ENCODE measurements around the gene EDNRB. TPM values are rescaled to one million over a fixed set of nuclear protein-coding genes. Genes with fewer than 3 reads are reported as not detected.

EDNRB gene
- polyA plus RNA-seq, 3 donors: 0.08 to 0.53 (median 0.37) TPM

DNA sequence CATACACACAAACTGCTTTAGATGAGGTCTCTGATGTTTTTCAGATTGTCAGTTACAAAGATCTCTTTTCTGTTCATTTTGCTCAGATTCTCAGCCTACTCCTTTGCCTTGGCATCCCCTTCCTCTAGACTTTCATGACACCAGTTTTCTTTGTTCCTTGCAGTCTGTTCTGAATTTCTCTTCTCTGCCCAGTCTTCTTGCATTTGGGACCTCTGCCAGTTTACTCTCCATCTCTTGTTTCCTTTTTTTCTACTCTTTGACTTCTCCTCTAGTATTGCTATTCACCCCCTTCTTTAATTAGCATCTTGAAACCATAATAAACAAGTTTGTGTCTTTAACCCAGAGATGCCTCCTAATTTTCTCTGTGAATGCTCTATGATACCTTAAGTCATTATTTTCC, 26.1 kb downstream of the EDNRB start:
- no peak overlapping the region for H3K4me3 ChIP-seq (replicated peaks in 1 of 3; ENCODE audit: low read depth in 2 of 3, low read length in 3 of 3)
- no peak overlapping the region for H3K27ac ChIP-seq (ENCODE audit: low read depth in 1 of 2, low read length in 2 of 2)
- no peak for DNase-seq
- no peak overlapping the region for H2AFZ ChIP-seq (ENCODE audit: insufficient read depth, low read depth, low read length, poor library complexity, severe bottlenecking)
- H3K4me1 Mint-ChIP-seq: peaks cover 21% of the 10 kb centered on the region
- intact Hi-C loops (cut with micrococcal nuclease): no loop called here
- no peak overlapping the region for H3K27ac Mint-ChIP-seq
- TF ChIP-seq, protein P1, sequence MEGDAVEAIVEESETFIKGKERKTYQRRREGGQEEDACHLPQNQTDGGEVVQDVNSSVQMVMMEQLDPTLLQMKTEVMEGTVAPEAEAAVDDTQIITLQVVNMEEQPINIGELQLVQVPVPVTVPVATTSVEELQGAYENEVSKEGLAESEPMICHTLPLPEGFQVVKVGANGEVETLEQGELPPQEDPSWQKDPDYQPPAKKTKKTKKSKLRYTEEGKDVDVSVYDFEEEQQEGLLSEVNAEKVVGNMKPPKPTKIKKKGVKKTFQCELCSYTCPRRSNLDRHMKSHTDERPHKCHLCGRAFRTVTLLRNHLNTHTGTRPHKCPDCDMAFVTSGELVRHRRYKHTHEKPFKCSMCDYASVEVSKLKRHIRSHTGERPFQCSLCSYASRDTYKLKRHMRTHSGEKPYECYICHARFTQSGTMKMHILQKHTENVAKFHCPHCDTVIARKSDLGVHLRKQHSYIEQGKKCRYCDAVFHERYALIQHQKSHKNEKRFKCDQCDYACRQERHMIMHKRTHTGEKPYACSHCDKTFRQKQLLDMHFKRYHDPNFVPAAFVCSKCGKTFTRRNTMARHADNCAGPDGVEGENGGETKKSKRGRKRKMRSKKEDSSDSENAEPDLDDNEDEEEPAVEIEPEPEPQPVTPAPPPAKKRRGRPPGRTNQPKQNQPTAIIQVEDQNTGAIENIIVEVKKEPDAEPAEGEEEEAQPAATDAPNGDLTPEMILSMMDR (IDR thresholded peaks at IDR 0.05): no peak
- H3K4me1 ChIP-seq (ENCODE audit: control insufficient read depth in 1 of 2, insufficient read depth in 2 of 2, low read length in 2 of 2): peaks cover 13 to 15% of the 10 kb centered on the region in 2 donors
- no peak overlapping the region for H3K4me2 ChIP-seq (replicated peaks; ENCODE audit: extremely low read depth, low read length, poor library complexity, severe bottlenecking)
- no peak overlapping the region for H3K9ac ChIP-seq (ENCODE audit: insufficient read depth, low read length, poor library complexity, severe bottlenecking)
- H3K36me3 Mint-ChIP-seq: no peaks in the 10 kb centered on the region
- no peaks in the 10 kb centered on the region for H3K79me2 ChIP-seq (ENCODE audit: insufficient read depth, low read length)
- H3K9me3 Mint-ChIP-seq: peaks cover 0 to 1% (median 0%) of the 10 kb centered on the region in 7 donors
- no peak overlapping the region for H3K4me3 Mint-ChIP-seq
- H3K9me3 ChIP-seq (replicated peaks in 1 of 2; ENCODE audit: control insufficient read depth in 1 of 2, insufficient read depth in 1 of 2, low read length in 2 of 2): no peaks in the 10 kb centered on the region
- H3K27me3 Mint-ChIP-seq (ENCODE audit: low read depth in 3 of 3): no peaks in the 10 kb centered on the region
- no peaks in the 10 kb centered on the region for H3K36me3 ChIP-seq (replicated peaks in 1 of 2; ENCODE audit: control insufficient read depth in 1 of 2, insufficient read depth in 2 of 2, low read length in 2 of 2)
- no peaks in the 10 kb centered on the region for H4K20me1 ChIP-seq (ENCODE audit: insufficient read depth, low read length)
- no peaks in the 10 kb centered on the region for H3K27me3 ChIP-seq (ENCODE audit: control insufficient read depth in 2 of 2, insufficient read depth in 2 of 2, low read length in 2 of 2)

DNA sequence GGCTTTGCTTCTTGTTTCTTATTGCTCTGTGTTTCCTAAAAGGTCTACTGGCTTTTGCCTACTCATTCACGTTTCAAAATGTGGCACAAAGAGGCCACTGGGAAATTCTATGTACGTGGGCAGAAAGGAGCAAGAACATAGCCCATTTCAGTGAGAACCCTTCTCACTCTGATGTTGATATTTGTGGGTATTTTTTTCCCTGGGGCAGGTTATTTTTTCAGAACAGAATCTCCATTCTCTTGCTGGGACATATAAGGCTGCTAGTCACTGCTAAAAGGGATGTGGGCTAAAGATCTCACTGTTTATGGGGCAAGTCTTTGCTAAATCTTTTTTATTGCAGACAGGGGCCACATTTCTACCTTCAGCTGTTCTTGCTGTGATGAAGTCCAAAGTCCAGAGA, 27.1 kb downstream of the EDNRB start:
- 40% methylated on average over 1 of the region's 2 CpGs for WGBS (ENCODE audit: insufficient coverage)
- Histone ChIP-seq H3K4me3 (replicated peaks in 1 of 3; ENCODE audit: low read depth in 2 of 3, low read length in 3 of 3) (peak overlapping the region in 2 of 3 experiments; percentile 19 to 50), H3K9ac (ENCODE audit: insufficient read depth, low read length, poor library complexity, severe bottlenecking) (no peak overlapping the region), H3K36me3 (replicated peaks in 1 of 2; ENCODE audit: control insufficient read depth in 1 of 2, insufficient read depth in 2 of 2, low read length in 2 of 2) (no peaks in the 10 kb centered on the region), H3K79me2 (ENCODE audit: insufficient read depth, low read length) (no peaks in the 10 kb centered on the region), H3K9me3 (replicated peaks in 1 of 2; ENCODE audit: control insufficient read depth in 1 of 2, insufficient read depth in 1 of 2, low read length in 2 of 2) (no peaks in the 10 kb centered on the region), H3K4me2 (replicated peaks; ENCODE audit: extremely low read depth, low read length, poor library complexity, severe bottlenecking) (peak overlapping the region; percentile 49), H3K27ac (ENCODE audit: low read depth in 1 of 2, low read length in 2 of 2) (peak overlapping the region in 1 of 2 donors; percentile 67), H2AFZ (ENCODE audit: insufficient read depth, low read depth, low read length, poor library complexity, severe bottlenecking) (peak overlapping the region; percentile 59), H4K20me1 (ENCODE audit: insufficient read depth, low read length) (no peaks in the 10 kb centered on the region), H3K27me3 (ENCODE audit: control insufficient read depth in 2 of 2, insufficient read depth in 2 of 2, low read length in 2 of 2) (no peaks in the 10 kb centered on the region), H3K4me1 (ENCODE audit: control insufficient read depth in 1 of 2, insufficient read depth in 2 of 2, low read length in 2 of 2) (peaks cover 13 to 15% of the 10 kb centered on the region in 2 donors)
- peaks cover 0 to 1% (median 0%) of the 10 kb centered on the region in 7 donors for H3K9me3 Mint-ChIP-seq
- intact Hi-C loops (cut with micrococcal nuclease): no loop called here
- peaks cover 21% of the 10 kb centered on the region for H3K4me1 Mint-ChIP-seq
- TF ChIP-seq, protein P1 (IDR thresholded peaks at IDR 0.05): no peak
- DNase-seq: peak; percentile 0 to 16 (median 5)
- H3K4me3 Mint-ChIP-seq: peak overlapping the region in 1 of 2 donors; percentile 85
- H3K36me3 Mint-ChIP-seq: no peaks in the 10 kb centered on the region
- H3K27me3 Mint-ChIP-seq (ENCODE audit: low read depth in 3 of 3): no peaks in the 10 kb centered on the region
- H3K27ac Mint-ChIP-seq: peak overlapping the region; percentile 71 to 87 (median 78)
